ENCODE results near the gene RBM25.

The RBM25 gene

GRCh38 chr14:73102806-73103497 lies 44.6 kb downstream of the RBM25 start:
- Histone ChIP-seq H3K36me3 (ENCODE audit: control insufficient read depth in 2 of 2, insufficient read depth in 1 of 2, low read length in 2 of 2) (peaks cover 90 to 91% of the 10 kb centered on the region in 2 experiments), H3K4me1 (ENCODE audit: control insufficient read depth, insufficient read depth, low read length) (no peaks in the 10 kb centered on the region), H3K27ac (ENCODE audit: extremely low read depth, low read depth, low read length) (no peak overlapping the region), H3K4me3 (ENCODE audit: low read depth, low read length) (no peak overlapping the region), H3K9me3 (ENCODE audit: control insufficient read depth, insufficient read depth, low read depth, low read length) (no peaks in the 10 kb centered on the region)
- peak; percentile 81 for TF ChIP-seq ZNF366 (tag by site-specific recombination; conservative IDR thresholded peaks at IDR 0.05)
- TF ChIP-seq PRDM1 (tag by site-specific recombination; IDR thresholded peaks at IDR 0.05), result peak; percentile 88
- 0 out of 2 replicates have a peak, but pooled peaks have one; percentile 30 for TF ChIP-seq ZNF202 (tag by site-specific recombination; IDR thresholded peaks at IDR 0.05; ENCODE audit: borderline replicate concordance)
- no peak for TF ChIP-seq ZNF138 (tag by site-specific recombination; IDR thresholded peaks at IDR 0.05; ENCODE audit: borderline replicate concordance)
- TF ChIP-seq ZNF596 (tag by site-specific recombination; IDR thresholded peaks at IDR 0.05), result peak; percentile 98
- POLR2A ChIA-PET, result no interaction called here
- CTCF ChIA-PET, result interaction anchor here (0.6 kb wide), 1 partner anchor 54 kb away, joined by 3 read pairs; no protein-coding TSS in a partner anchor

- Histone ChIP-seq H3K36me3 (ENCODE audit: control insufficient read depth in 2 of 2, insufficient read depth in 1 of 2, low read length in 2 of 2) (peaks cover 89% of the 10 kb centered on the region in 2 experiments), H3K4me3 (ENCODE audit: low read depth, low read length) (no peak overlapping the region), H3K4me1 (ENCODE audit: control insufficient read depth, insufficient read depth, low read length) (no peaks in the 10 kb centered on the region), H3K9me3 (ENCODE audit: control insufficient read depth, insufficient read depth, low read depth, low read length) (no peaks in the 10 kb centered on the region), H3K27ac (ENCODE audit: extremely low read depth, low read depth, low read length) (no peak overlapping the region)
- ChIA-PET POLR2A (interaction anchor here (0.6 kb wide), 1 partner anchor 15 kb away, joined by 3 read pairs; no protein-coding TSS in a partner anchor), CTCF (no interaction called here)
- TF ChIP-seq ZBTB44 (tag by site-specific recombination; IDR thresholded peaks at IDR 0.05), result no peak
- TF ChIP-seq ZNF600 (tag by site-specific recombination; IDR thresholded peaks at IDR 0.05), result no peak
- TF ChIP-seq ZNF747 (tag by site-specific recombination; IDR thresholded peaks at IDR 0.05), result no peak
- no peak for TF ChIP-seq ZNF175 (tag by site-specific recombination; IDR thresholded peaks at IDR 0.05)
- no peak for TF ChIP-seq GLI2 (tag by site-specific recombination; IDR thresholded peaks at IDR 0.05; ENCODE audit: borderline replicate concordance, low read depth)
- no peak for TF ChIP-seq BCL6B (tag by site-specific recombination; IDR thresholded peaks at IDR 0.05)
- no peak for TF ChIP-seq ZNF214 (tag by site-specific recombination; IDR thresholded peaks at IDR 0.05; ENCODE audit: borderline replicate concordance)
- no peak for TF ChIP-seq ZNF280C (tag by site-specific recombination; IDR thresholded peaks at IDR 0.05)
- TF ChIP-seq ZNF416 (tag by site-specific recombination; IDR thresholded peaks at IDR 0.05), result no peak
Observed at GRCh38 chr14:73105050-73105449, 46.7 kb downstream of the RBM25 start.

GRCh38 chr14:73105727-73106126 lies 47.4 kb downstream of the RBM25 start:
- Histone ChIP-seq H3K4me1 (ENCODE audit: control insufficient read depth, insufficient read depth, low read length) (no peaks in the 10 kb centered on the region), H3K36me3 (ENCODE audit: control insufficient read depth in 2 of 2, insufficient read depth in 1 of 2, low read length in 2 of 2) (peaks cover 89 to 90% of the 10 kb centered on the region in 2 experiments), H3K4me3 (ENCODE audit: low read depth, low read length) (no peak overlapping the region), H3K27ac (ENCODE audit: extremely low read depth, low read depth, low read length) (no peak overlapping the region), H3K9me3 (ENCODE audit: control insufficient read depth, insufficient read depth, low read depth, low read length) (no peaks in the 10 kb centered on the region)
- CTCF ChIA-PET, result no interaction called here
- TF ChIP-seq MZF1 (tag by site-specific recombination; IDR thresholded peaks at IDR 0.05; ENCODE audit: borderline replicate concordance), result no peak
- TF ChIP-seq BCL11A (tag by site-specific recombination; IDR thresholded peaks at IDR 0.05; ENCODE audit: low read depth), result no peak
- peak; percentile 100 for TF ChIP-seq ZNF596 (tag by site-specific recombination; IDR thresholded peaks at IDR 0.05)
- TF ChIP-seq ZNF112 (tag by site-specific recombination; IDR thresholded peaks at IDR 0.05), result no peak
- POLR2A ChIA-PET, result no interaction called here

Measured in HEK293 (cell line).